SK-N-SH (cell line): ENCODE measurements around the gene SMOC1. TPM values are rescaled to one million over a fixed set of nuclear protein-coding genes. Genes with fewer than 3 reads are reported as not detected.
A peak's percentile ranks its signal among the peaks of the same experiment; 100 is the strongest.

ENCODE experiments used
- CTCF ChIA-PET: fragments of 300-600, 350-600 bp; formaldehyde crosslinking; extraction: SDS; loops from one replicate; lab custom pipeline; 2021; lab: Yijun Ruan, JAX
- POLR2A ChIA-PET: fragments of 350-600 bp; sonication (Branson Sonifier 250); formaldehyde crosslinking; extraction: SDS; loops from one replicate; lab custom pipeline; 2020; ENCODE audit warnings: antibody characterized with exemption, inconsistent platforms; lab: Yijun Ruan, JAX
- DNase-seq: peaks from one replicate; pipeline ENCODE4 v3.0.0; 2012
- H2AFZ ChIP-seq: fragments of 200-600 bp; sonication (generic); 2 replicates; pipeline ENCODE4 v1.8.1; 2016; ENCODE audit warnings: antibody characterized with exemption, mild to moderate bottlenecking, low read depth
- H3F3A ChIP-seq: fragments of 200-600 bp; sonication (generic); replicated peaks from 2 replicates; pipeline ENCODE3; 2016; ENCODE audit warnings: antibody characterized with exemption, mild to moderate bottlenecking; ENCODE audit not compliant: insufficient read depth
- H3K27ac ChIP-seq, 2 experiments: fragments of 200-500 bp in 1 of 2; fragments of 200-600 bp in 1 of 2; sonication (Bioruptor generic) in 1 of 2; sonication (generic), shearing (Covaris generic) in 1 of 2; 2 replicates each; pipeline versions ENCODE4 v1.5.1 to v1.6.1; 2014 to 2016; ENCODE audit warnings: low read depth in 2 of 2, inconsistent platforms in 1 of 2, low read length in 1 of 2, mild to moderate bottlenecking in 1 of 2, mixed read lengths in 1 of 2
- H3K27me3 ChIP-seq: fragments of 200-600 bp; sonication (generic), shearing (Covaris generic); 2 replicates; pipeline ENCODE4 v1.6.1; 2016; ENCODE audit warnings: mixed run types; ENCODE audit not compliant: insufficient read depth
- H3K36me3 ChIP-seq, 2 experiments: fragments of 200-500 bp in 1 of 2; fragments of 200-600 bp in 1 of 2; sonication (Bioruptor generic) in 1 of 2; sonication (generic) in 1 of 2; replicated peaks in 1 of 2; 2 replicates each; pipeline versions ENCODE3 to v1.5.1; 2014 to 2016; ENCODE audit warnings: low read length in 1 of 2, mild to moderate bottlenecking in 1 of 2; ENCODE audit not compliant: insufficient read depth in 2 of 2, control insufficient read depth in 1 of 2
- H3K4me1 ChIP-seq, 2 experiments: fragments of 200-500 bp in 1 of 2; fragments of 200-600 bp in 1 of 2; sonication (Bioruptor generic) in 1 of 2; sonication (generic), shearing (Covaris generic) in 1 of 2; 2 replicates each; pipeline versions ENCODE4 v1.5.1 to v1.6.1; 2014 to 2016; ENCODE audit warnings: low read depth in 1 of 2, low read length in 1 of 2, mixed run types in 1 of 2; ENCODE audit not compliant: insufficient read depth in 2 of 2, control insufficient read depth in 1 of 2
- H3K4me2 ChIP-seq: fragments of 200-600 bp; sonication (generic), shearing (Covaris generic); 2 replicates; pipeline ENCODE4 v1.6.1; 2017; ENCODE audit warnings: mixed run types
- H3K4me3 ChIP-seq, 2 experiments: fragments of 200-500 bp in 1 of 2; fragments of 200-600 bp in 1 of 2; sonication (Bioruptor generic) in 1 of 2; sonication (generic), shearing (Covaris generic) in 1 of 2; 2 replicates each; pipeline versions ENCODE4 v1.5.1 to v1.8.1; 2014 to 2016; ENCODE audit warnings: low read depth in 2 of 2, inconsistent platforms in 1 of 2, low read length in 1 of 2, mild to moderate bottlenecking in 1 of 2, mixed read lengths in 1 of 2, moderate library complexity in 1 of 2
- H3K79me2 ChIP-seq: fragments of 200-600 bp; sonication (generic); 2 replicates; pipeline ENCODE4 v1.8.1; 2017; ENCODE audit warnings: mild to moderate bottlenecking; ENCODE audit not compliant: insufficient read depth
- H3K9ac ChIP-seq: fragments of 200-600 bp; sonication (generic); 2 replicates; pipeline ENCODE4 v1.6.1; 2017; ENCODE audit warnings: mixed run types
- H3K9me2 ChIP-seq: fragments of 200-600 bp; sonication (generic); 2 replicates; pipeline ENCODE4 v1.6.1; 2017; ENCODE audit warnings: mixed run types
- H3K9me3 ChIP-seq: fragments of 200-600 bp; sonication (generic); 2 replicates; pipeline ENCODE4 v1.6.1; 2017; ENCODE audit warnings: mixed run types, mild to moderate bottlenecking, moderate library complexity
- H4K20me1 ChIP-seq: fragments of 200-600 bp; sonication (generic); 2 replicates; pipeline ENCODE4 v1.6.1; 2017; ENCODE audit warnings: mild to moderate bottlenecking, mixed run types; ENCODE audit not compliant: insufficient read depth
- CHD2 ChIP-seq: fragments of 150-350 bp; IDR thresholded peaks from 2 replicates; pipeline ENCODE4 v1.6.1; 2018; ENCODE audit warnings: low read length; ENCODE audit not compliant: partially characterized antibody
- ELF1 ChIP-seq: IDR thresholded peaks from 2 replicates; pipeline ENCODE4 v1.4.0; 2012
- EZH2phosphoT487 ChIP-seq: fragments of 200-600 bp; sonication (generic); IDR thresholded peaks from 2 replicates; pipeline ENCODE4 v1.6.1; 2017; ENCODE audit warnings: low read depth, mixed run types, mild to moderate bottlenecking, antibody characterized with exemption, moderate library complexity, borderline replicate concordance
- FOSL2 ChIP-seq: IDR thresholded peaks from 2 replicates; pipeline ENCODE4 v1.4.0; 2012; ENCODE audit warnings: low read depth, mild to moderate bottlenecking, moderate library complexity, borderline replicate concordance
- FOXJ3 ChIP-seq: sonication (generic); formaldehyde crosslinking; IDR thresholded peaks from 2 replicates; pipeline ENCODE4 v1.5.1; 2020; ENCODE audit warnings: mild to moderate bottlenecking, missing genetic modification reagents
- GATA2 ChIP-seq: sonication (generic); formaldehyde crosslinking; IDR thresholded peaks from 2 replicates; pipeline ENCODE4 v1.5.0; 2020; ENCODE audit warnings: mild to moderate bottlenecking, missing genetic modification reagents
- JUND ChIP-seq: IDR thresholded peaks from 2 replicates; pipeline ENCODE4 v1.4.0; 2012
- MXI1 ChIP-seq: IDR thresholded peaks from 2 replicates; pipeline ENCODE4 v1.6.1; 2012; ENCODE audit warnings: mild to moderate bottlenecking, low read depth, low read length, improper control_type of control experiment
- NRF1 ChIP-seq: IDR thresholded peaks from 2 replicates; pipeline ENCODE4 v1.6.1; 2012; ENCODE audit warnings: low read depth, mild to moderate bottlenecking, low read length
- REST ChIP-seq: IDR thresholded peaks from 2 replicates; pipeline ENCODE4 v1.6.1; 2012; ENCODE audit warnings: mild to moderate bottlenecking, low read depth, low read length, moderate library complexity
- TAF1 ChIP-seq: IDR thresholded peaks from 2 replicates; pipeline ENCODE4 v1.6.1; 2012; ENCODE audit warnings: low read depth, mild to moderate bottlenecking, low read length, moderate library complexity, borderline replicate concordance
- USF1 ChIP-seq: IDR thresholded peaks from 2 replicates; pipeline ENCODE4 v1.4.0; 2012; ENCODE audit warnings: low read depth, borderline replicate concordance
- YY1 ChIP-seq: IDR thresholded peaks from 2 replicates; pipeline ENCODE4 v1.4.0; 2012; ENCODE audit warnings: low read depth, mild to moderate bottlenecking
- WGBS: methylation state at CpG from one replicate; pipeline ENCODE4 v1.1.6; 2017; ENCODE audit warnings: low lambda C conversion rate; 5-methylcytosine and 5-hydroxymethylcytosine counted together
- polyA plus RNA-seq, 3 experiments: library from polyadenylated mRNA; depleted of rRNA; stranded (reverse); fragments of >200 nt; gene quantifications; 2 replicates each; pipeline ENCODE4 v1.2.3, GENCODE V29; 2012
- TF ChIP-seq, protein P1 (sequence below): IDR thresholded peaks from 2 replicates; pipeline ENCODE4 v1.4.0; 2012; ENCODE audit warnings: low read depth
- TF ChIP-seq, protein P2 (sequence below): IDR thresholded peaks from 2 replicates; pipeline ENCODE4 v1.4.0; 2012; ENCODE audit warnings: low read depth, borderline replicate concordance

SMOC1 gene
- polyA plus RNA-seq, 1 of the 3 experiments (the other 2 are of a cell fraction) = not detected

DNA sequence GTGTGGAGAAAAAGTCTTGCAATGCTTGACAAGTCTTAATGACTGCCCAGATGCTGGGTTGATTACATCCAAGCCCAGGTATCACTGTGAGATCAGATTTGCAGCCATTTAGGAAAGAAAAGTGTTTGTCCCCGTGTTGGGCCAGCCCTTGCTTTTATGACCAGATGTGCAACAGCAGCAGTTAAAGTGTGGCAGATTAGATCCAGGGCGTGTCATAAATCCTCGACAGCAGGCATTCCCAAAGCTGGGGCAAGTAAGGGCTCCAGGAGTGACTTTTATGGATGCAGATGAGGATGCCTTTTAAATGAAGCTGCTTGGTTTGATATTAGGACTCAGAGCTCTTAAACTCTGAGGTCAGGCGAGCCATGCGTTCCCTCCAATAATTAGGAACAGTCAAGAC lies 1.7 kb downstream of the SMOC1 start (continued):
- TF ChIP-seq REST = no peak
- TF ChIP-seq, protein P1, sequence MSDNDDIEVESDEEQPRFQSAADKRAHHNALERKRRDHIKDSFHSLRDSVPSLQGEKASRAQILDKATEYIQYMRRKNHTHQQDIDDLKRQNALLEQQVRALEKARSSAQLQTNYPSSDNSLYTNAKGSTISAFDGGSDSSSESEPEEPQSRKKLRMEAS = no peak

- H3K36me3 ChIP-seq = no peaks in the 10 kb centered on the region
- TF ChIP-seq, protein P1 = no peak
- TF ChIP-seq YY1 (no peak), USF1 (no peak), GATA2 (CRISPR knock-in tag) (no peak), EZH2phosphoT487 (no peak), REST (no peak), JUND (no peak), NRF1 (no peak), TAF1 (no peak), FOSL2 (no peak), MXI1 (no peak), FOXJ3 (CRISPR knock-in tag) (no peak), ELF1 (no peak), CHD2 (no peak)
- TF ChIP-seq, protein P2, sequence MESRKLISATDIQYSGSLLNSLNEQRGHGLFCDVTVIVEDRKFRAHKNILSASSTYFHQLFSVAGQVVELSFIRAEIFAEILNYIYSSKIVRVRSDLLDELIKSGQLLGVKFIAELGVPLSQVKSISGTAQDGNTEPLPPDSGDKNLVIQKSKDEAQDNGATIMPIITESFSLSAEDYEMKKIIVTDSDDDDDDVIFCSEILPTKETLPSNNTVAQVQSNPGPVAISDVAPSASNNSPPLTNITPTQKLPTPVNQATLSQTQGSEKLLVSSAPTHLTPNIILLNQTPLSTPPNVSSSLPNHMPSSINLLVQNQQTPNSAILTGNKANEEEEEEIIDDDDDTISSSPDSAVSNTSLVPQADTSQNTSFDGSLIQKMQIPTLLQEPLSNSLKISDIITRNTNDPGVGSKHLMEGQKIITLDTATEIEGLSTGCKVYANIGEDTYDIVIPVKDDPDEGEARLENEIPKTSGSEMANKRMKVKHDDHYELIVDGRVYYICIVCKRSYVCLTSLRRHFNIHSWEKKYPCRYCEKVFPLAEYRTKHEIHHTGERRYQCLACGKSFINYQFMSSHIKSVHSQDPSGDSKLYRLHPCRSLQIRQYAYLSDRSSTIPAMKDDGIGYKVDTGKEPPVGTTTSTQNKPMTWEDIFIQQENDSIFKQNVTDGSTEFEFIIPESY = no peak
- TF ChIP-seq, all 33 proteins: peak for 0
- H3K9ac ChIP-seq = no peak overlapping the region
- CTCF ChIA-PET = interaction anchor here (0.6 to 7.0 kb wide), 7 partner anchors 9 to 435 kb away, joined by 3 to 113 read pairs (median 7); no protein-coding TSS in a partner anchor
- POLR2A ChIA-PET = interaction anchor here (1.2 kb wide), 1 partner anchor 61 kb away, joined by 4 read pairs; no protein-coding TSS in a partner anchor
- H3K9me3 ChIP-seq = no peaks in the 10 kb centered on the region
- no peaks in the 10 kb centered on the region for H3K79me2 ChIP-seq
- H2AFZ ChIP-seq = no peak overlapping the region
- H3F3A ChIP-seq = no peaks in the 10 kb centered on the region
- peak; percentile 45 for DNase-seq
- H3K4me3 ChIP-seq = no peak overlapping the region
- H3K4me1 ChIP-seq = peaks cover 0 to 28% of the 10 kb centered on the region in 2 experiments; a peak in 1 of 4 replicates
- no peaks in the 10 kb centered on the region for H3K9me2 ChIP-seq
- H3K27ac ChIP-seq = no peak overlapping the region; a peak in 1 of 4 replicates
- 21% methylated on average over 11 of the region's 11 CpGs for WGBS
- H4K20me1 ChIP-seq = no peaks in the 10 kb centered on the region
- H3K27me3 ChIP-seq = 0 out of 2 replicates have a peak, but pooled peaks cover 13% of the 10 kb centered on the region
- no peak overlapping the region for H3K4me2 ChIP-seq
These were observed 3.1 kb downstream of the SMOC1 start for GRCh38 chr14:69882116-69882864.
